GM12891 (cell line): Measurements from ENCODE around the gene NPC1L1.

Source experiments
- DNase-seq: peaks from one replicate; pipeline ENCODE4 v3.0.0; 2011; ENCODE audit warnings: low spot score; ENCODE audit not compliant: insufficient read length
- FAIRE-seq: peaks from 2 replicates; lab custom pipeline; 2011; peaks lifted over from hg19 to GRCh38; lab: Jason Lieb, UNC
- PAX5 ChIP-seq: IDR thresholded peaks from 2 replicates; pipeline ENCODE4 v1.6.1; 2011; ENCODE audit warnings: low read length, moderate library complexity, mild to moderate bottlenecking; ENCODE audit not compliant: insufficient read depth, severe bottlenecking
- POLR2A ChIP-seq: IDR thresholded peaks from 2 replicates; pipeline ENCODE4 v1.6.1; 2011; ENCODE audit warnings: low read depth, low read length, control low read depth
- POLR2AphosphoS5 ChIP-seq: IDR thresholded peaks from 2 replicates; pipeline ENCODE4 v1.6.1; 2011; ENCODE audit warnings: low read depth, low read length, control low read depth
- POU2F2 ChIP-seq: IDR thresholded peaks from 2 replicates; pipeline ENCODE4 v1.6.1; 2011; ENCODE audit warnings: low read depth, mild to moderate bottlenecking, control low read depth, low read length, moderate library complexity
- SPI1 ChIP-seq: IDR thresholded peaks from 2 replicates; pipeline ENCODE4 v1.6.1; 2011; ENCODE audit warnings: low read depth, low read length, control low read depth
- TAF1 ChIP-seq: IDR thresholded peaks from 2 replicates; pipeline ENCODE4 v1.6.1; 2011; ENCODE audit warnings: low read depth, low read length, control low read depth

The NPC1L1 gene

DNA sequence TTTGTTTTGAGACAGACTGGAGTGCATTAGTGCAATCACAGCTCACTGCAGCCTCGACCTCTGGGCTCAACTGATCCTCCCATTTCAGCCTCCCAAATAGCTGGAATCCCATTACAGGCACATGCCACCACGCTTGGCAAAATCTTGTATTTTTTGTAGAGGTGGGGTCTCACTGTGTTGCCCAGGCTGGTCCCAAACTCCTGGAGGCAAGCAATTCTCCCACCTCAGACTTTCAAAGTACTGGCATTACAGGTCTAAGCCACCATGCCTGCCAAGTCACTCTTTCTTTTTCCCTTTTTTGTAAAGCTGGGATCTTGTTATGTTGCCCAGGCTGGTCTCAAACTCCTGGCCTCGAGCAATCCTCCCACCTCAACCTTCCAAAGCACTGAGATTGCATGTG is 8.3 kb upstream of the NPC1L1 start:
- FAIRE-seq (no peak), DNase-seq (no peak)
- no peak for TF ChIP-seq PAX5
- no peak for TF ChIP-seq TAF1
- no peak for TF ChIP-seq SPI1
- no peak for TF ChIP-seq POLR2A
- no peak for TF ChIP-seq POLR2AphosphoS5
- TF ChIP-seq POU2F2: no peak

DNA sequence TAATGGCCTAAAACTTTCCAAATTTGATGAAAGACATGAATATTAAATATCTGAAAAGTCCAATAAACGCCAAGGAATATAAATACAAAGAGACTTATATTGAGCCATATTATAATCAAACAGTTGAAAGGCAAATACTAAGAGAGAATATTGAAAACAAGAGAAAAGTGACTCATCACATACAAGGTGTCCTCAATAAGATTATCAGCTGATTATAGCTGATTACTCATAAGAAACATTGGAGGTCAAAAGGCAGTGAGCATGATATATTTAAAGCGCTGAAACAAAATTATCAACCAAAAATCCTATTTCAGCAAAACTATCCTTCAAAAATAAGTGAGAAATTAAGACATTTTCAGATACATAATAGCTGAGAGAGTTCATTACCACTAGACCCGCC is 7.8 kb upstream of the NPC1L1 start:
- FAIRE-seq (no peak), DNase-seq (no peak)
- TF ChIP-seq POLR2A (no peak), PAX5 (no peak), SPI1 (no peak), POU2F2 (no peak), TAF1 (no peak)

DNA sequence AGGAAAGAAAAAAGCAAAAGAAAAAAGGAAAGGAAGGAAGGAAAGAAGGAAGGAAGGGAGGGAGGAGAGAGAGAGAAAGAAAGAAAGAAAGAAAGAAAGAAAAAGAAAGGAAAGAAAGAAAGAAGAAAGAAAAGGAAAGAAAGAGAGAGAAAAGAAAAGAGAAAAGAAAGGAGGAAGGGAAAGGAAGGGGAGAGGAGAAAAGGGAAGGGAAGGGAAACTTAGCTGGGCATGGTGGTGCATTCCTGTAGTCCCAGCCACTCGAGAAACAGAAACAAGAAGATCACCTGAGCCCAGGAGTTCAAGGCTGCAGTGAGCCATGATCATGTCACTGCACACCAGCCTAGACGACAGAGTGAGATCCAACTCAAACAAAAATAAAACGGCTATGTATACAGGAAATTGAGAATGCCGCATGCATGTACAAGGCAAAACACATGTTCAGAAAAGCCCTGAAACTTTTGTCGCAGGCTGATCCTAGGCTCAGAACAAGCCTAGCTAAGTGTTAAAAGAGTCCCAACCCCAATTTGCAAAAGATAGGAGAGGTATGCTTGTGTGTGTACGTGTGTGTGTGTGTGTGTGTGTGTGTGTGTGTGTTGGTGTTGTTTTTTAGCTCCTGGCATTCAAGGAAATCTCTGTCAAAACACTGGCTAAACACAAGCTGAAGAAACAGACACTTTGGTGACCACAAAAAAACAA is 6.6 kb upstream of the NPC1L1 start:
- DNase-seq (no peak), FAIRE-seq (no peak)
- no peak for TF ChIP-seq POLR2AphosphoS5
- no peak for TF ChIP-seq POU2F2
- TF ChIP-seq SPI1: no peak
- TF ChIP-seq PAX5: no peak
- TF ChIP-seq TAF1: no peak
- no peak for TF ChIP-seq POLR2A

GRCh38 chr7:44541876-44542610 is 913 bp upstream of the NPC1L1 start:
- TF ChIP-seq TAF1 (no peak), POU2F2 (no peak), SPI1 (no peak), PAX5 (no peak), POLR2AphosphoS5 (no peak), POLR2A (no peak)
- DNase-seq: no peak
- no peak for FAIRE-seq

DNA sequence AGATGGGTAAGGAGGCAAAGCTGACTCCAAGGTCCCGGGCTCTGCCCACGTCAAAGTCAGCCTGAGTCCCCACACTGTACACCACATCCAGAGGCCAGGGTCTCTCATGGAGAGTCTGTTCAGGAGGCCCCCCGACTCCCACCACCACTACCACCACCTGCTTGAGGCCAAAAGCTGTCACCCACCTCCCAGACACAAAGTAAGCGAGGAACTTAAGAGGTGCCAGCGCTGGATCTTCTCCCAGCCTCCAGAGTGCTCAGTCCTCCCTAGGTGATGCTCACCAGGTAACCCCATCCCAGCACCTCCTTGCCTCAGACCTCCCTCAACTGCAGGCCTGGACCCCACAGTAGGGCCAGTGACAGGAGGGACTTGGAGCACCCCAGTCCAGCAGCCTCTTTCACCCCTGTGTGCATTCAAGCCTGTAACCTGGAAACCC is 520 bp downstream of the NPC1L1 start:
- no peak for TF ChIP-seq PAX5
- no peak for TF ChIP-seq TAF1
- TF ChIP-seq SPI1: no peak
- no peak for TF ChIP-seq POU2F2
- TF ChIP-seq POLR2AphosphoS5: no peak
- no peak for FAIRE-seq
- no peak for DNase-seq

- DNase-seq (no peak), FAIRE-seq (no peak)
- TF ChIP-seq PAX5 (no peak), POLR2AphosphoS5 (no peak), POLR2A (no peak), SPI1 (no peak), TAF1 (no peak), POU2F2 (no peak)
Observed at GRCh38 chr7:44539669-44540506, 1.2 kb downstream of the NPC1L1 start.

DNA sequence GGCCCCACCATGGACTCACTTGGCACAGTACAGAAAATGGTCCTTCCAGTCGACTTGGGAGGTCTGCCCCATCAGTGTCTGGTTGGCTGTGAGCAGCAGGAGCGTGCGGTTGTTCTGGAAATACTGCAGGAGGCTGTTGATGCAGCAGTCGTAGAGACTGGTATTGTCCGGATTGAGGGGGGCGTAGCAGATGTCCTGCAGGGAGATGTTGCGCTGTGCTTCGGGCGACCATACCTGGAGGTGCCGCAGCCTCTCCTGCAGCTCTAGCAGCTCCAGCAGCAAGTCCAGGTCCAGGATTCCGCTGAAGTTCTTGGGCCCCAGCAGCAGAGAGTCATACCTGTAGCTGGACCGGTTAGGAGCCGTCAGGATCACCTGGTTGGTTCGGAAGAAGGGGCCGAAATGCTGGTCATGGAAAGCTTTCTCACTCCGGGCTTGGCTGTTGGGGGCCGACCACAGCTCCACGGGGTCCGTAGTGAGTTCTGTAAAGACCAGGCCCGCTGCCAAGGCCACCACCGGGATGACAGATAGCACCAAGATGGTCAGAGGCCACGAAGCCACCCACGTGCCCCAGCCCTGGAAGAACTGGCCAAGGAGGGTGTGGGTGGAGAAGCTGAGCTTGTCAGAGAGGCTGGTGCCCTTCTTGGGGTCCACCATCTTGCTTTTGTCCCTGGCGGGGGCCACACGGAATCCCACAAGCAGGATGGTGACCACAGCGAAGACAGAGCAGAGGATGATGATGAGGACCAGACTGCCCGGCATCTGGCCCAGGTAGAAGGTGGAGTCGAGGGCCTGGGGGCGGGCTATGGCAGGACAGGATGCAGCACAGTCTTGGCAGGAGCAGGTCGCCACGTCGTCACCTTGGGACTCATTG is 2.1 kb downstream of the NPC1L1 start:
- FAIRE-seq (no peak), DNase-seq (no peak)
- TF ChIP-seq TAF1 (no peak), PAX5 (no peak), POLR2A (no peak), POU2F2 (no peak), POLR2AphosphoS5 (no peak), SPI1 (no peak)

DNA sequence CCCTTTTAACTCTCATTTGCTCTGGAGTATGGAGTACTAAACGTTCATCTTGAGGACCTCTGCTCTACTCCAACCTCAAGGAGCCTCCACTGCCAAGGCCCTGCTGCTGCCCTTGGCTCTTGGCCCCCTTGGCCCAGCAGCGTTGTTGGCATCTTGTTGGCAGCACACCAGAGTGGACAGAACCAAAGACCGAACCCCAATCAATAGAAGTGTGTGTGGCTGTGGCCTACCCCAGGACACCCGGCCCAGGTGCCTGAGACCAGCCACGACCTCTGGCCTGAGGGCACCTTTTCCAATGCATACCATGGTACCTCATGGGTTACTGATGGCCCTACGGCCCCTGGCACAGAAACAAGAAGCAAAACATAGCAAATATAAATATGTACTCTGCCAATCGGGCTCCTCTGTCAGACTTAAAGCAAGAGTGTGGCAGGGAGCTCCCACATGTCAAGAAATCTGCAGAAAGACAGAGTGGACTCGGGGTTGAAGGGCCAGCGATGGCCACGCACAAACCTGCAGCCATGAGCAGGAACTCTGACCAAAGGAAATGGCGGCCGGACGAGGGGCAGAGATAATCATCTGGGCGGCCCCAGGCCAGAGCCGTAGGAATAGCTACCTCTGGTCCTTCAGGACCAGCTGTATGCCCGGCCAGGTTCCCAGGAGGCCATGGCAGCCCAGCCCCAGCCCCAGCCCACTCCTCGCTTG is 2.9 kb downstream of the NPC1L1 start:
- FAIRE-seq: no peak
- DNase-seq: no peak
- no peak for TF ChIP-seq POU2F2
- TF ChIP-seq PAX5: no peak
- TF ChIP-seq TAF1: no peak
- TF ChIP-seq POLR2AphosphoS5: no peak
- TF ChIP-seq SPI1: no peak
- no peak for TF ChIP-seq POLR2A
